Stimulated activated CD4-positive, alpha-beta T cell treated with anti-CD3 and anti-CD28 coated beads, Interleukin-2, amount 100 ng/mL, for 48 hours (primary cell): ENCODE data around the gene GSG1L.
A peak's percentile ranks its signal among the peaks of the same experiment; 100 is the strongest.

Source experiments
- DNase-seq, 2 donors: peaks; one replicate each; pipeline ENCODE4 v3.0.0-alpha.2; 2020

The GSG1L gene

GRCh38 chr16:27806388-27806787, 257.1 kb downstream of the GSG1L start:
- no peak for DNase-seq

GRCh38 chr16:27805828-27806351, 257.6 kb downstream of the GSG1L start:
- no peak for DNase-seq

GRCh38 chr16:27803775-27804549, 259.6 kb downstream of the GSG1L start:
- no peak for DNase-seq

GRCh38 chr16:27802664-27803439, 260.7 kb downstream of the GSG1L start:
- DNase-seq, result no peak

- DNase-seq, result no peak
Measured at GRCh38 chr16:27801289-27801945, 262.1 kb downstream of the GSG1L start.

GRCh38 chr16:27800817-27801216, 262.7 kb downstream of the GSG1L start:
- DNase-seq, result no peak

- no peak for DNase-seq
Measured at GRCh38 chr16:27799896-27800295, 263.6 kb downstream of the GSG1L start.

DNA sequence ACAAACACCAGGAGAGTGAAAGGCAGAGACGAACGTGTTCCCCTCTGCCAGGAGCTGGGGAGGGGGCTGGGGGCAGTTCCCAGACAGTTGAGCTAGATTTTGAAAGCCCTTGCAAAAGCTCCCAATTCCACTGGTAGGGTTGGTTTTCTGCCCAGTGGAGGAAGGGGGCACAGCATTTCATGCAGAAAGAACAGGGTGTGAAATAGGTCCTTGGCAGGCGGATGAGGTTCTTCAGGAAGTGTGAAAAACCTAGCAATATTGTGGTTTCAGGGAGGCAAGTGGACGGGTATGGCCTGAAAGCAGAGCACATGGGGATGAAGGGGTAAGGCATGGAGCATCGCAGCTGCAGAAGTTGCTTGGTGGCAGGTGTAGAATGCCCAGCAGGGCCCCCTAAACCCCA, 265.3 kb downstream of the GSG1L start:
- DNase-seq, result no peak

DNA sequence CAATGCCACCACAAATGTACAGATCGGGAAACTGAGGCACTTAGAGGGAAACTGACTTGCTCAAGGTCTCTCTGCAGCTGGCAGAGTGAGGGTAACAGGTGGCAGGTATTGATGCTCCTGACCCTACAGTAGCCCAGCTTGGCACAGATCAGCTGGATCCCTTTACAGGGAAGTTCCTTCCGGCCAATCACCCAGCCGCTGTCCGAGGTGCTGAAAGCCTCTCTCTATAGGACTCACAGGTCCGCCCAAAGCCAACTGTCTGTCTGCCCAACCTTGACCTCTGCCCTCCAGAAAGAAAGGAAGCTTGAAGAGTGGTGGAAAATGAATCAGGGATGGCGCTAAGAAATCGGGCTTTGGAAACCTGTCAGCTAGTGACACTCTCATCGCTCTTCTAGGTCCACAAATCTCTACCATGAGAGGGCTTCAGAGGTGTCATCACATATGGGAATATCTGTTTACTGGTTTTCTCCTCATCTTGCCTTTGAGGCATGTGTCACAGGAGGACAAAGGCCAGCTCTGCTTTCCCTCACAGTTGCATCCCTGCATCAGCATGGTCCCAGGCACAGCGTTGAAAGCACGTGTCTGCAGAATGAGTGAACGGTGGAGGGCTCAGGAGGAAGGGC, 267.4 kb downstream of the GSG1L start:
- DNase-seq, result peak; percentile 11 to 20

DNA sequence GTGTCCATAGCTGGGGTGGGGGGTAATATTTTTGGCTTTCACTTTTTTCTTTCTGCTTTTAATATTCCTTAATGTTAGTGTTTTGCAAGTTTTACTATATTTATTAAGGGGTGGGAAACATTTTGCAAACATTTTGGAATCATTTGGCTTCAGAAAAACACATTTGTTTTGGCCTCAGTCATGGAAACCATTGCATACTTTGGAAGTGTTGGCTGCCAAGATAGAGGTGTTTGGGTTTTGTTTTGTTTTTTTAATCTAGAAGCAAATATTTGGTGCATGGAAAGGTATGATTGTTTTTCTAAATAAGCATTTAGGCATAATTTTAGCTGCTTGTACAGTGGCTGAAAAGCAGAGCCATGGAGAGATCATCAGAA, 270.3 kb downstream of the GSG1L start:
- DNase-seq, result no peak

- DNase-seq, result no peak
Measured at GRCh38 chr16:27792486-27793248, 270.8 kb downstream of the GSG1L start.

DNA sequence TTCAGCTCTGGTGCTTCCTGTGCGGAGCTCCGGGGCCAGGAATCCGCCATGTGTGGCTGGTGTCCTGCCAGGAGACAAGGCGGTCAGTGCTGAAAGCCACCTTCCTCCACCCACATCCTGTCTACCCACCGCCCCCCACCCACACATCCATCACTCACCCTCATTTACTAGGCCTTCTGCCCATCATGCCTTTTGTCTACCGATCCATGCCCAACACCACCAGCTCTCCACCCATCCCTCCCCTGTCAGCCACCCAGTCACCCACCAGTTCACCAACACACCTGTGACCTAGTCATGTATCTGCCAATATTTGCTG, 272.2 kb downstream of the GSG1L start:
- no peak for DNase-seq

- DNase-seq, result no peak
Measured at GRCh38 chr16:27790546-27791403, 272.7 kb downstream of the GSG1L start.

- no peak for DNase-seq
Measured at GRCh38 chr16:27789595-27790241, 273.8 kb downstream of the GSG1L start.

GRCh38 chr16:27789150-27789549, 274.4 kb downstream of the GSG1L start:
- no peak for DNase-seq

DNA sequence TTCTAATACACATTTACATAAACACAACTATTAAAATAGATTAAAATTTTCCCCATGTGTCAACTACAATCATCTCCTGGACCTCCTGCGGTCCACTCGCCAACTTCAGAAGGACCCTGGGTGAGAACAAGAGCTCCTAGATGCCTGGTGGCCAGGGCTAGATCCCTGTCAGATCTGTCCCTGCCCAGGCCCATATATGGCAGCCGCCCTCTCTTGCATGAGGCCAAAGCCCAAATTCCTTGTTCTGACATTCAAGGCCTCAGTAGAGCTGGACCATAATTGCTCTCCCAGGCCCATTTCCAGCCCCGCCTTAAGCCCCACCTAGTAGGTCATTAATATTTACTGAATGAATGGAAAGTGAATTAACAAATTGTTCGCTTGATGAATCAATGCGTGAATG, 275.8 kb downstream of the GSG1L start:
- DNase-seq, result no peak

DNA sequence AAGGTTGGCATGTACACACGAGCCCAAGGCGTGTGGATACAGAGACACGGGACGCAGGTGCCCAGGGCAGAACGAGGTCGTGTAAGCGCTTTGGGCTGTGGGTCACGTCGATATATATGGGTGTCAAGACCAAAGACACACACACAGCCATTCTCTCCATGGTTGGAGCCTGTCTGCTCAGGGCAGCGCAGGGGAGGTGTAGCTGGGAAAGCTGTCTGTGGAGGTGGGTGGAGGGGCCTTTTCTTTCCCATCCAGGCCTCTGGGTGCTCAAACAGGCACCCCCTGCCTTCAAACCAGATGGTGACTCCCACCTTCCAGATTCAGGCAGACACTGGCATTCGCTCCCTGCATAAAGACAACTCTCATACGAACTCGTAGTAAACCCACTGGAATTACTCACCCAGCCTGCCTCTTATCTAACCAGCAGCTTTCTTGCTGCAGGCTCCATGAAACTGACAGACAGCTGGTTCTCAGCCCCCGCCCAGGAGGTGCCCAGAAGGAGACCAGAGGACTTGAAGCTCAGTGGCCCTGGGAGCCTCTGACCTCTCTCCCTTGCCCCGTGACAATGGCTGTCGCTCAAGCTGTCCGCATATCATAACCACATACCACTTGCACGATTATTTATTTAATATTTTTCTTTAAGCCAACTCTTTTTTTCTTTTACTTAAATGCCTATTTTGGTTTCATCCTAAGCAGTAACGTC, 276.4 kb downstream of the GSG1L start:
- DNase-seq, result no peak

DNA sequence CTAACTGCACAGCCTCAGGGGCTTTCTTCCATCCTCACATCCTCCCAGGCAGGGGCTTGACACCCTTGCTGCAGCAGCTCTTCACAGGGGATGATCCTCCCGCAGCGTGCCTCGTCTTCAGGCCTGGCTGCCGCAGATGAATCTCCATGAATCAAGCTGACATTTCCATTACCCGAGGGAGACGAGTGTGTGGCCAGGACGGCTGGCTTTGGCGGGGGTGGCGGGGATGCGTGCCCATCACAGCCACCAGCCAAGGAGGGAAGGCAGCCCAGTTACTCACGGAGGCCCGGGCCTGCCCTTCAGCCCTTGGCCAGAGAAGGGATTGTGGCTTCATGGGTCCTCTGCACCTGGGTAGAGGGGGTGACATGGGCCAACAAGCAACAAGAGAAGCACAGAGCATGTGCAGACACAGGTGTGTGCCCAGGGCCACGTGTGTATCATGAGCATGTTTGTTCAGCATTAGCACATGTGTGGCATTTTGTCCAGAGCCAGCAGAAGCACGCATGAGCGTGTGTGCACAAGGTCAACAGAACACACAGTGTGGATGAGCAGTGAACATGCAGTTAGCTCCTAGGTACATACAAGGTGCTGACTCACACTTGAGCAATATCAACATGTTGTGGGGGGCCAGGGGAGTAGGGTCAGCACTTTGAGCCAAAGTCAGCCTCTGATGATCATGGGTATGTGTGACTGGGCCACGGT, 277.1 kb downstream of the GSG1L start:
- no peak for DNase-seq

GRCh38 chr16:27785307-27785678, 278.2 kb downstream of the GSG1L start:
- no peak for DNase-seq
